ENCODE results near the gene HOOK2. TPM values are rescaled to one million over a fixed set of nuclear protein-coding genes. Genes with fewer than 3 reads are reported as not detected.

HOOK2 gene
- total and polyA plus RNA-seq, 2 of the 4 experiments (the other 2 are of a cell fraction): 7.5 to 21.6 TPM

DNA sequence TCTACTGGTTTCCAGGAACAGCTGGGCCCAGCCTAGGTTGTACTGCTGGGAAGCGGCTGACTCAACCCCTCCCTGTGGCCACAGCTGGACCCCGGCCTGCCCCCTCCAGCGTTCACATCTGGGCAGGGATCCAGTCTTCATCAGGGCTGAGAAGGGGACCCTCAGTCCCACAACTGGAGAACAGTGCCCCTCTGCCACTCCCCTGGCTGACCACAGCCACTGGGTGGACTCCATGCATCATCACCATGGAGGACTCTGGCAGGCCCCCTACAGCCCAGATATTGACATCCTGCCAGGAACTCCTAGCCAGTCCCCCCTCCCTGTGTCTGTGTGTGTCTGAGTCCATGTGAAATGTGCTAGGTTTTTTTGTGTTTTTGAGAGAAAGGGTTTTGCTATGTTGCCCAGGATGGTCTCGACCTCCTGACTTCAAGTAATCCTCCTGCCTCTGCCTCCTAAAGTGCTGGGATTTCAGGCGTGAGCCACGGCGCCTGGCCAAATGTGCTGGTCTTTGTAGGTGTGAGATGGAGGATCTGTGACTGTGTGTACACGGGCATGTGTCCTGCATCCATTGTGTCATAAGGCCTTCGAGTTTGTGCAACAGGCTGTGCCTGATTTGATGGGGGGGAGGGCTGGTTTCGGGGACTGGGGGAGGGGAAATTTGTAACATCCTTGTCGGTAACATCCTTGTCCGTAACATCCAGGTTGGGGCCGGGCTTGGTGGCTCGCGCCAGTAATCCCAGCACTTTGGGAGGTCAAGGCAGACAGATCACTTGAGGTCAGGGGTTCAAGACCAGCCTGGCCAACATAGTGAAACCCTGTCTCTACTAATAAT is 4.0 kb upstream of the HOOK2 start:
- H3K36me3 ChIP-seq (ENCODE audit: control insufficient read depth, insufficient read depth, low read length): no peaks in the 10 kb centered on the region
- H2AFZ ChIP-seq (replicated peaks; ENCODE audit: low read length, poor library complexity): peak overlapping the region; percentile 98
- H4K20me1 ChIP-seq (ENCODE audit: insufficient read depth, low read length): peaks cover 3% of the 10 kb centered on the region; the same call in 1 of the 2 replicates
- no peak overlapping the region for H3K4me3 ChIP-seq (ENCODE audit: insufficient read depth, low read depth, low read length)
- peak overlapping the region; percentile 92; the same call in 1 of the 3 replicates for H2BK15ac ChIP-seq (ENCODE audit: low read depth, low read length)
- peak overlapping the region; percentile 99 for H3K4ac ChIP-seq (ENCODE audit: low read depth, low read length)
- H2BK20ac ChIP-seq (ENCODE audit: low read depth, low read length): peak overlapping the region; percentile 64; the same call in 1 of the 2 replicates
- intact Hi-C loops (cut with micrococcal nuclease): no loop called here
- peak overlapping the region; percentile 98 for H4K91ac ChIP-seq (ENCODE audit: insufficient read depth, low read depth, low read length)
- DNase-seq (peak; percentile 77), ATAC-seq (ENCODE audit: low read depth) (peak; percentile 1; the same call in 1 of the 2 replicates)
- peak overlapping the region; percentile 95 for H3K23ac ChIP-seq (ENCODE audit: low read depth, low read length)
- POLR2A ChIA-PET (ENCODE audit: unreplicated experiment): interaction anchor here (2.5 kb wide), 2 partner anchors 12 to 13 kb away, joined by 9 to 11 read pairs; partner anchors contain the start of gene JUNB
- H2AK5ac ChIP-seq (ENCODE audit: low read depth, low read length): peak overlapping the region; percentile 99
- peak overlapping the region; percentile 84 for H3K4me2 ChIP-seq (ENCODE audit: low read depth, low read length)
- dilution Hi-C loops (cut with HindIII; ENCODE audit: low sequenced_read_pairs, unreplicated experiment): no loop called here
- BruUV-seq (replicated peaks): no TSS peak
- H3K18ac ChIP-seq (ENCODE audit: low read depth, low read length): peak overlapping the region; percentile 58
- peak overlapping the region; percentile 98 to 99; a peak in 3 of 4 replicates for H4K8ac ChIP-seq (ENCODE audit: low read depth in 2 of 2, low read length in 2 of 2)
- 20% methylated on average over 7 of the region's 15 CpGs; no CpG with 5 or more reads in 1 of the 2 experiments for WGBS, 2 experiments (ENCODE audit: extremely low coverage in 2 of 2, insufficient read length in 1 of 2)
- no peaks in the 10 kb centered on the region for H3K9me3 ChIP-seq (ENCODE audit: control insufficient read depth, insufficient read depth, low read length)
- peak overlapping the region; percentile 95 for H2BK120ac ChIP-seq (ENCODE audit: low read depth, low read length)
- H3K14ac ChIP-seq (replicated peaks; ENCODE audit: low read depth, low read length): peak overlapping the region; percentile 77
- peaks cover 0 to 50% of the 10 kb centered on the region in 2 experiments; a peak in 3 of 4 replicates for H3K79me1 ChIP-seq (ENCODE audit: low read depth in 1 of 2, low read length in 2 of 2)
- peak overlapping the region; percentile 98 for H2AK9ac ChIP-seq (replicated peaks; ENCODE audit: low read depth, low read length, poor library complexity)
- peaks cover 30% of the 10 kb centered on the region for H3K9me1 ChIP-seq (ENCODE audit: insufficient read depth, low read length)
- peak overlapping the region; percentile 88 for H4K5ac ChIP-seq (ENCODE audit: low read depth, low read length)
- CTCF ChIA-PET: interaction anchor here (1.1 to 2.9 kb wide), 5 partner anchors 10 to 68 kb away, joined by 3 to 23 read pairs (median 10); no protein-coding TSS in a partner anchor
- H3K27ac ChIP-seq (ENCODE audit: insufficient read depth, low read length): peak overlapping the region; percentile 82
- H2BK5ac ChIP-seq (ENCODE audit: low read depth, low read length, poor library complexity, severe bottlenecking): peak overlapping the region; percentile 88
- peak overlapping the region; percentile 44; the same call in 1 of the 2 replicates for H3K56ac ChIP-seq (ENCODE audit: extremely low read depth, insufficient read depth, low read length)
- peak overlapping the region; percentile 56; the same call in 1 of the 2 replicates for H3K9ac ChIP-seq (ENCODE audit: low read depth, low read length)
- H3K4me1 ChIP-seq (ENCODE audit: control insufficient read depth, insufficient read depth, low read length): peaks cover 39% of the 10 kb centered on the region
- in situ Hi-C loops (cut with MboI; ENCODE audit: low sequenced_read_pairs): loop anchor here (25.0 kb wide), 1 partner anchor 1058 kb away; no protein-coding TSS in a partner anchor
- H3K27me3 ChIP-seq (ENCODE audit: control insufficient read depth, insufficient read depth, low read length): no peaks in the 10 kb centered on the region
- TF ChIP-seq, protein P1, sequence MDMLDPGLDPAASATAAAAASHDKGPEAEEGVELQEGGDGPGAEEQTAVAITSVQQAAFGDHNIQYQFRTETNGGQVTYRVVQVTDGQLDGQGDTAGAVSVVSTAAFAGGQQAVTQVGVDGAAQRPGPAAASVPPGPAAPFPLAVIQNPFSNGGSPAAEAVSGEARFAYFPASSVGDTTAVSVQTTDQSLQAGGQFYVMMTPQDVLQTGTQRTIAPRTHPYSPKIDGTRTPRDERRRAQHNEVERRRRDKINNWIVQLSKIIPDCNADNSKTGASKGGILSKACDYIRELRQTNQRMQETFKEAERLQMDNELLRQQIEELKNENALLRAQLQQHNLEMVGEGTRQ (IDR thresholded peaks at IDR 0.05; ENCODE audit: low read depth, low read length): no peak
- no peak for TF ChIP-seq RFX5 (IDR thresholded peaks at IDR 0.05; ENCODE audit: low read depth, low read length)
- no peak for TF ChIP-seq BHLHE40 (IDR thresholded peaks at IDR 0.05; ENCODE audit: low read depth, low read length)
- no peak for TF ChIP-seq CHD1 (IDR thresholded peaks at IDR 0.05; ENCODE audit: low read depth, low read length)
- peak; percentile 76 for TF ChIP-seq CEBPB (IDR thresholded peaks at IDR 0.05; ENCODE audit: low read depth, low read length)
- TF ChIP-seq MAZ (IDR thresholded peaks at IDR 0.05; ENCODE audit: borderline replicate concordance, low read depth, low read length): peak; percentile 93
- no peak for TF ChIP-seq CTCF (conservative IDR thresholded peaks at IDR 0.05; ENCODE audit: low read depth, low read length)
- TF ChIP-seq, protein P2, sequence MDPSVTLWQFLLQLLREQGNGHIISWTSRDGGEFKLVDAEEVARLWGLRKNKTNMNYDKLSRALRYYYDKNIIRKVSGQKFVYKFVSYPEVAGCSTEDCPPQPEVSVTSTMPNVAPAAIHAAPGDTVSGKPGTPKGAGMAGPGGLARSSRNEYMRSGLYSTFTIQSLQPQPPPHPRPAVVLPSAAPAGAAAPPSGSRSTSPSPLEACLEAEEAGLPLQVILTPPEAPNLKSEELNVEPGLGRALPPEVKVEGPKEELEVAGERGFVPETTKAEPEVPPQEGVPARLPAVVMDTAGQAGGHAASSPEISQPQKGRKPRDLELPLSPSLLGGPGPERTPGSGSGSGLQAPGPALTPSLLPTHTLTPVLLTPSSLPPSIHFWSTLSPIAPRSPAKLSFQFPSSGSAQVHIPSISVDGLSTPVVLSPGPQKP (IDR thresholded peaks at IDR 0.05; ENCODE audit: borderline replicate concordance, low read depth, low read length): no peak
- TF ChIP-seq POLR2A (IDR thresholded peaks at IDR 0.05; ENCODE audit: low read depth, low read length): peak; percentile 62
- no peak for TF ChIP-seq SMC3 (IDR thresholded peaks at IDR 0.05; ENCODE audit: low read depth, low read length)
- no peak for TF ChIP-seq MXI1 (IDR thresholded peaks at IDR 0.05; ENCODE audit: borderline replicate concordance, low read depth, low read length)
- TF ChIP-seq RCOR1 (IDR thresholded peaks at IDR 0.05; ENCODE audit: insufficient replicate concordance, low read length): no peak
- TF ChIP-seq RAD21 (IDR thresholded peaks at IDR 0.05; ENCODE audit: low read length): no peak
